Stimulated activated CD4-positive, alpha-beta T cell treated with anti-CD3 and anti-CD28 coated beads, Interleukin-4, amount 100 ng/mL, for 1 hour (primary cell): ENCODE results near the gene TMEM106B.

Experiments
- DNase-seq: peaks from one replicate; pipeline ENCODE4 v3.0.0-alpha.2; 2020

Gene TMEM106B

DNA sequence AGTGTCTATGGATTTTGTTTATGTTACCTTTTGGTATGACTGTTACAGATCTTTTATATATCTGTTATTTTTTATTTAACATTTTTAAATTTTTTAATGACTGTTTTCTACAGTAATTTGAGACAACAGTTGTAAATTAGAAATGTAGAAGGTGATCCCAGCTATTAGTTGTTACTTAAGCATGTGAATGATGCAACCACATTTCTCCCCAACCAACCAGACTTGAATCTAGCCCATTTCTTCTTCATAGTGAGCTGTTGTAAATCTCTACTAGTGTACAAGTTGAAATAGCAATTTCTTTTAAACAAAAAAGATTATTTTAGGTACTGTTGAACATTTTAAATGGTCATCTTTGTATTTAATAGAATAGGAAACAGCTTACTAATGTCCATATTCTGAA is 18.0 kb downstream of the TMEM106B start:
- DNase-seq = no peak

DNA sequence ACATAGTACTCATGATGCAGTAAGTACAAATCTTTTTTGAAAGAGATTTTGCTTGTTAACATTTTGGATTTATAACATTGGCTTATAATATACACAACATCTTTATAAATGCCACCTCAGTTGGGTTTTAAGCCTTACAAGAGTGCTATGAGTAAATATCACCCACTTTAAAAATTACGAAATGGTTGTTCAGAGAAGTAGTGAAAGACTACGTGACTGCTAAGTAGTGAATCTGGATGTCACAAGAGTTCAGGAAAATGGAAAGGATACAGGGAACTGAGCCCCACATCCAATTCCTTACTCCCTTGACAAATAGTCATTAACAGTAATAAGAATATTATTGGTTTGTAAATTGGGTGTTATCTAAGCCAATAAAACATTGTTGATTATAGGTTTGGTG is 20.0 kb downstream of the TMEM106B start:
- no peak for DNase-seq

- no peak for DNase-seq
These were observed 22.1 kb downstream of the TMEM106B start for GRCh38 chr7:12233175-12233574.

GRCh38 chr7:12234334-12234865 is 23.3 kb downstream of the TMEM106B start:
- DNase-seq = no peak

DNA sequence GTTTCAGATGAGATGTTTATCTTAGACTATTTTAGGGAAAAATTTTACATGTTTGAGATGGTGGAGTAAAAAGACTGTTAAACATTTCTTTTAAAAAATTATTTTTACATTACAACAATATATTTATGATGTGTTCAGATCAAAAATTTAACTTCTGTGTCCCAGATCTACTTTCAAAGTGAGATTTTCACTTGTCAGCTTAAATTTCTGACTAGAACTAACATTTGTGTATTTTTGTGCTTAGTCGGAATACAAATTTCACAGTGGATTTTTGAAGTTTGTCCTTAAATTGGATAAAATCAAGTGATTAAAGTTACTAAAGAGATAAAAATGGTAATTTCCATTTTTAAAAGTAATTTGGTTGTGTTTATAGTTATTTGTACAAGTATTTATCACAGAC is 24.9 kb downstream of the TMEM106B start:
- DNase-seq = no peak

DNA sequence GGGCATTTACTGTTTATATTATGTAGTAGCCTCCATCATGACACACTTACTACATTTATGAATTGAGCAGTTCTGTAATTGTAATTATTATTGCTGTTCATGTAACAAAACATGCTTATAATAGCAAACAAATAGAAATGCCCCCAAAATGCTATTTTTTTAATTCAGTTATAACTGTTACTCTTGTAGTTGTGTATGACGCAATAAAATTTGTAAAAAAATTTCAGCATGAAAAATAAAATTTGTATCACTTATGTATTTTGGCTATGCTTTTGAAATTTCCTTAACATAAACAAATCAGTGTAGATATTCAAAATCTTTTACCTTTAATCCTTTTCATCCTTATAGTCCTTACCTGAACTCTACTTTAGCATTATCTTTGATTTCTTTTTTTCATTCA is 25.9 kb downstream of the TMEM106B start:
- no peak for DNase-seq

DNA sequence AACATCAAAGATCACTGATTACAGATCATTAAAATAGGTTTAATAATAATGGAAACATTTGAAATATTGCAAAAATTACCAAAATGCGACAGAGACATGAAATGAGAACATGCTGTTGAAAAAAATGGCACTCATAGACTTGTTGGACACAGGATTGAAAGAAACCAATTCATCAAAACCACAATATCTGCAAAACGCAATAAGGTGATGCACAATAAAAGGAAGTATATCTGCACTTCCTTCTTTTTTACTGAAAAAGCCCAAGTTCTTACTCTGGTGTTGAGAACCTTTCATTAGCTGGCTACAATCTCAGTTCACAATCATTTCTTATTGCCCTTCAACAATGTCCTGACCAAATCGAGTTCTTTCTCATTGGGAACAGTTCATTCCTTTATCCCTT is 28.7 kb downstream of the TMEM106B start:
- no peak for DNase-seq

DNA sequence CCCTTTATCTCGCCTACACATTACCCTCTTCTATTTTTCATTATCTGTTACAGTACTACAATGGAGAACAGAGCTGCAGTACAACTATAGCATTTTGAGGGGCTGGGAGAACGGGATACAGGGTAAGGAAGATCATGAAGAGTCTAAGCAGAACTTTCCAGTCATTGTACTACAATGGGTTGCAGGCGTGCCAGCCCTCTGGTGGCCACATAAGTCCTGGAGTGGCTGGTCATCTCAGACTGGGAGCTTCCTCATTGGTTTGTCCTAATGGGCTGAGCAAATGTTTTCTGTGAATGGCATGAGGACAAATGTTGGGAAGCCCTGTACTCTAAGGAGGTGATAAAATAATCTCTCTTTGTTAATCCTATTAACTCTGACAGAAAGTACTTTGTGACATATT is 33.0 kb downstream of the TMEM106B start:
- DNase-seq = no peak

DNA sequence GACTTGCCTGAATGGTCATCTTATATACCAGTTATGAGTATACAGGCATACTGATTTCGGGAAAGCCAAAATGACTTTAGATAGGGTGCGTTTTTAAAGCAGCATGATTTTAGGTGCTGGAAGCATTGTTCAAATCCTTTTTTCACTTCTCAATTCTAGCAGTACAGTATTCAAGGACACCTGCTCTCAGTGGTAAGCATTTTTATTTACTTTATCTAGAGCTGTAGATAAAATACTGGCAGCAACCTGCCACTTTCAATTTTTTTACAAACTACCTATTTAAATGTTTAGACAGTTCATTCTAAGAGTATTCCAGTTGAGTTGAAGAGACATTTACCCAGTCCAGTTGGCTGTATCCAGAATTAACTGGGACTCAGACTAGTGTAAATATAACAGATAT is 33.6 kb downstream of the TMEM106B start:
- no peak for DNase-seq

DNA sequence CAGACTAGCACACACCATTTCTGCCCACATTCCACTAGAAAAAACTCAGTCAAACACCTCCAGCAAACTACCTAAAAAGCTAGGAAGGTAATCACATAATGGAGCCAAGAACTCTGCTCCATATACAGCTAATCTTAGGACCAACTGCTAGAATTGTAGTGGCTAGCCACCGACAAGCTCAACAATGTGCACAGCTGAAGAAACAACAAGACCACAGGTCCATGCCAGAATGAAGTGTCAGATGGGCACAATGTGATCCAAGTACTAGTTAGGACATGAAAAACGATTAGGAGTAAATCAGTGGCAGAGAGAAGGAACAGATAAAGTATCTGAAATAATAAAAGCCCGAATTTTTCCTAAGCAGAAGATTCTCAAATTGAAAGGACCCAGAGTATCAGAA is 38.6 kb downstream of the TMEM106B start:
- no peak for DNase-seq

- DNase-seq = no peak
These were observed 39.1 kb downstream of the TMEM106B start for GRCh38 chr7:12250232-12250631.

- DNase-seq = no peak
These were observed 45.0 kb downstream of the TMEM106B start for GRCh38 chr7:12256090-12256489.

DNA sequence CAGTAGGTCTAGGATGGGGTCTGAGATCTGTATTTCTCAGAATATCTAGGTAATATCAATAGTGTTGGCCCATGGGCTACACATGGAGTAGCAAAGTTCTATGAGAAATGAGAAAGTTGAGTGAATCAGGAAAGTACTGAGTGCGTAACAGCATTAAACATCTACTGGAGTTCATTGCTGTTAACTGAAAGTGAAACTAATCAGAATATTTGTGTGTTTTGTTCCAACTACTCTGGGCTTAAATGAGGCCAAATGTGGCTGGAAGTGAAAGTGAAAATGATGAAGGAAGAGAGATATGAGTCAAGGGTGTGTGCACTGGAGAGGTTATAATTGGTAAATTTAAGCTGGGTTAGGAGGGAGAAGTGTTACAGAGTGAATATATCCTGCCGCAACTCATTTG is 46.5 kb downstream of the TMEM106B start:
- no peak for DNase-seq

GRCh38 chr7:12258074-12258473 is 47.0 kb downstream of the TMEM106B start:
- DNase-seq = no peak

DNA sequence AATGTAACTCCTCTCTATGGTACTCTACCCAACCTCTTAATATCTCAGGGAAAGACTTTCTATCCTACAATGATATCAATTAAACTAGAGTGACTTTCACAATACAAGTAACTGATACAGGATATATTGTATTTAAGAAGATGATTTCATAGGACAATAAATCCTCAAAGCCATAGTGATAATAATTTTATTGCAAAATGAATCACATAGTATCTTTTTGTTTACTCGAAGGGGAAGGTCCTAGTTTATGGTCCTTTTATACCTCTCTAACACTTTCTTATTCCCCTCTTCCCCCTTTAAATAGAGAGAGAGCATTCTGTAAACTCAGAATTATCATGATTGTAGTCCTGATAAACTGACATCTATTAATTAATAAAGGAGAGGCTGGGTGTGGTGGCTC is 56.4 kb downstream of the TMEM106B start:
- no peak for DNase-seq

GRCh38 chr7:12269100-12269895 is 58.2 kb downstream of the TMEM106B start:
- no peak for DNase-seq

DNA sequence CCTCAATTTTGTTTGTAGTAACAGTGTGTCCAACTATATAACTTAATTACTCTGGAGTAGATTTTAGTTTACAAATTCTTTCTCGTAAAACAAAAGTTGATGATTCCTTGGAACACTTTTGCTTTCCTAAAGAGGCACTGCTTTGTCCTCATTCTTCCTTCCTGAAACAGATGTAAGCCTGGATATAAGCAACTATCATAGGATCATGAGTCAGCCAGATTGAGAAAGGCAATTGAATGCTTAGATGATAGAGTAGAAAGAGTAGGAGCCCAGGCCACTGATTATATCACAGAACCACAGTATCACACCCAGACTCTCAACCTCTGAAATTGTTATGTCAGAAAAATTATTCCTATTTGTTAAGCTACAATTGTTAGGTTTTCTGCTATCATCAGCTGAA is 69.9 kb downstream of the TMEM106B start:
- DNase-seq = no peak

- no peak for DNase-seq
These were observed 76.8 kb downstream of the TMEM106B start for GRCh38 chr7:12287901-12288300.

DNA sequence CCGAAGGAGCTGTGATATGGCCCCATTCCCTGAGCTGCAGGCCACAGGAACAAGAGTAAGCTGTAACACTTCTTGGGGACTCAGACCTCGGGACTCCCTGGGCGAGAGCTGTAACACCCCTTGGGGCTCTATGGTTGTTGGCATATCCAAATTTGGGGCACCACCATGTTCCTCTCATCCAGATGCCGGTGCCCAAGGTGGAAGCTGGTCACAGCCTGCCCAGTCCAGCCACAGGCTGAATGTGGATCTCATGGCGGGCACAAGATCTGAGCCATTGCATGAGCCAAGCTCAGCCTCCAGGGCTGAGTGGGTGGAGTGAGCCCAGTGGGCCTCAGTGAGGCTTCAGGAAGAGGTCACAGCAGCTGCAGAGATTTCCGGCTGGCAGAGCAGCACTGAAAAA is 78.9 kb downstream of the TMEM106B start:
- no peak for DNase-seq

DNA sequence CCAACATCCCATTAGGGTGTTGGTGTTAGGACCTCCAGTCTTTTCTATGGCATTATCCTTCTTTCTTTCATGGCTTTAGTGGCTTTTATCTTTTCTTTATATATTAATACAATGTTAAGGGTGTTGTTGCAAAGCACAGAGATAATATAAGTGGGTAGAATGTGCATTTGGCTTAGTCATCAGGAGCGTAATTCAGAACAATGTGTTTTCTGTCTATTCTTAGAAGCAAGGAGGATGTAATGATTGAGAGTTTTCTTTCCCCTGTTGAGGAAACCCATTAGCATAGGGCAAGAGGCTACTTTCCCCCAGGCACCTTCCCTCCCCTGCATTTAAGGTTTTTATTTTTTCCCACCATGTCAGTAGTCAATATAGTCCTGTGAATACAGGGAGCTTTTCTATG is 79.7 kb downstream of the TMEM106B start:
- no peak for DNase-seq

GRCh38 chr7:12291870-12292269 is 80.8 kb downstream of the TMEM106B start:
- no peak for DNase-seq
